ENCODE data around the gene NFASC.

- TF ChIP-seq EP300 (IDR thresholded peaks at IDR 0.05; ENCODE audit: borderline replicate concordance): no peak
- no peak for TF ChIP-seq RAD21 (IDR thresholded peaks at IDR 0.05; ENCODE audit: low read depth)
- TF ChIP-seq USF1 (IDR thresholded peaks at IDR 0.05): no peak
- TF ChIP-seq EGR1 (IDR thresholded peaks at IDR 0.05): no peak
Observed at GRCh38 chr1:204996981-204997380, 126.3 kb downstream of the NFASC start.

Data from Ishikawa (cell line).